Measurements from ENCODE around the gene PPIG.

Gene PPIG

GRCh38 chr2:169690958-169691357, 106.8 kb downstream of the PPIG start:
- no peak for DNase-seq (ENCODE audit: low read depth)
- no peak for TF ChIP-seq CTCF (conservative IDR thresholded peaks at IDR 0.05; ENCODE audit: low read depth, low read length)
- H3K4me3 ChIP-seq (ENCODE audit: low read length) = no peak overlapping the region

Data from retinal pigment epithelial cell (primary cell).